HEK293 (cell line): ENCODE data around the gene SNRPF.

Experiments used
- CTCF ChIA-PET: fragments of 350-600 bp; formaldehyde crosslinking; extraction: SDS; loops from one replicate; lab custom pipeline; 2021; ENCODE audit warnings: antibody characterized with exemption; lab: Yijun Ruan, JAX
- POLR2A ChIA-PET: fragments of 300-600 bp; formaldehyde crosslinking; extraction: SDS; loops from one replicate; lab custom pipeline; 2020; ENCODE audit warnings: antibody characterized with exemption, inconsistent platforms; lab: Yijun Ruan, JAX
- H3K27ac ChIP-seq: fragments of 200-500 bp; sonication (Bioruptor generic); 2 replicates; pipeline ENCODE4 v1.5.1; 2014; ENCODE audit warnings: low read depth, low read length, control low read depth, inconsistent platforms; ENCODE audit errors: extremely low read depth
- H3K36me3 ChIP-seq, 2 experiments: fragments of 200-500 bp in 1 of 2; sonication (Bioruptor generic) in 1 of 2; 1 replicate in 1 of 2; 2 replicates in 1 of 2; pipeline ENCODE4 v1.5.1; 2014 to 2017; ENCODE audit warnings: inconsistent platforms in 2 of 2, low read length in 2 of 2; ENCODE audit not compliant: control insufficient read depth in 2 of 2, insufficient read depth in 1 of 2
- H3K4me1 ChIP-seq: fragments of 200-500 bp; sonication (Bioruptor generic); 2 replicates; pipeline ENCODE4 v1.5.1; 2014; ENCODE audit warnings: mild to moderate bottlenecking, low read length, inconsistent platforms; ENCODE audit not compliant: control insufficient read depth, insufficient read depth
- H3K4me3 ChIP-seq: 2 replicates; pipeline ENCODE4 v1.5.1; 2011; ENCODE audit warnings: low read depth, mild to moderate bottlenecking, control low read depth, low read length, moderate library complexity
- H3K9me3 ChIP-seq: fragments of 200-500 bp; sonication (Bioruptor generic); 2 replicates; pipeline ENCODE4 v1.5.1; 2014; ENCODE audit warnings: low read depth, low read length, inconsistent platforms; ENCODE audit not compliant: control insufficient read depth, insufficient read depth
- ATF2 ChIP-seq: fragments of 450-650 bp; formaldehyde crosslinking; IDR thresholded peaks from 2 replicates; pipeline ENCODE4 v1.5.1; 2016; ENCODE audit warnings: missing biosample characterization, missing genetic modification characterization, low read depth
- EGR2 ChIP-seq: fragments of 450-650 bp; formaldehyde crosslinking; IDR thresholded peaks from 2 replicates; pipeline ENCODE4 v1.5.1; 2016; ENCODE audit warnings: low read depth, missing biosample characterization, missing genetic modification characterization
- GLIS1 ChIP-seq: fragments of 450-650 bp; formaldehyde crosslinking; IDR thresholded peaks from 2 replicates; pipeline ENCODE4 v1.5.1; 2016; ENCODE audit warnings: missing biosample characterization, missing genetic modification characterization
- IKZF3 ChIP-seq: fragments of 450-650 bp; IDR thresholded peaks from 2 replicates; pipeline ENCODE4 v1.5.0; 2018; ENCODE audit warnings: missing biosample characterization, mild to moderate bottlenecking, missing genetic modification characterization, moderate library complexity
- REPIN1 ChIP-seq: fragments of 450-650 bp; formaldehyde crosslinking; IDR thresholded peaks from 2 replicates; pipeline ENCODE4 v1.5.1; 2017; ENCODE audit warnings: missing biosample characterization, missing genetic modification characterization, low read depth
- TRIM28 ChIP-seq: IDR thresholded peaks from 2 replicates; pipeline ENCODE4 v1.6.1; 2011; ENCODE audit warnings: low read length, control low read depth, borderline replicate concordance
- ZBTB1 ChIP-seq: fragments of 450-650 bp; formaldehyde crosslinking; IDR thresholded peaks from 2 replicates; pipeline ENCODE4 v1.5.1; 2016; ENCODE audit warnings: missing biosample characterization, missing genetic modification characterization
- ZBTB20 ChIP-seq: fragments of 450-650 bp; formaldehyde crosslinking; IDR thresholded peaks from 2 replicates; pipeline ENCODE4 v1.5.1; 2016; ENCODE audit warnings: missing biosample characterization, missing genetic modification characterization
- ZBTB26 ChIP-seq: fragments of 450-650 bp; formaldehyde crosslinking; optimal IDR thresholded peaks from 2 replicates; pipeline ENCODE3; 2016; ENCODE audit warnings: missing biosample characterization, mild to moderate bottlenecking, missing genetic modification characterization
- ZBTB8A ChIP-seq: fragments of 450-650 bp; formaldehyde crosslinking; IDR thresholded peaks from 2 replicates; pipeline ENCODE4 v1.5.1; 2016; ENCODE audit warnings: missing biosample characterization, missing genetic modification characterization
- ZFP37 ChIP-seq: fragments of 450-650 bp; formaldehyde crosslinking; IDR thresholded peaks from 2 replicates; pipeline ENCODE4 v1.5.1; 2016; ENCODE audit warnings: missing biosample characterization, missing genetic modification characterization
- ZFP41 ChIP-seq: fragments of 450-650 bp; formaldehyde crosslinking; IDR thresholded peaks from 2 replicates; pipeline ENCODE4 v1.5.1; 2016; ENCODE audit warnings: missing biosample characterization, missing genetic modification characterization, borderline replicate concordance
- ZIC2 ChIP-seq: fragments of 450-650 bp; formaldehyde crosslinking; IDR thresholded peaks from 2 replicates; pipeline ENCODE4 v1.5.1; 2016; ENCODE audit warnings: missing biosample characterization, missing genetic modification characterization
- ZNF10 ChIP-seq: fragments of 450-650 bp; formaldehyde crosslinking; IDR thresholded peaks from 2 replicates; pipeline ENCODE4 v1.5.1; 2017; ENCODE audit warnings: missing biosample characterization, missing genetic modification characterization
- ZNF140 ChIP-seq: fragments of 450-650 bp; formaldehyde crosslinking; IDR thresholded peaks from 2 replicates; pipeline ENCODE4 v1.5.1; 2016; ENCODE audit warnings: missing biosample characterization, missing genetic modification characterization
- ZNF184 ChIP-seq: fragments of 450-650 bp; IDR thresholded peaks from 2 replicates; pipeline ENCODE4 v1.5.1; 2018; ENCODE audit warnings: missing biosample characterization, mild to moderate bottlenecking, missing genetic modification characterization
- ZNF214 ChIP-seq: fragments of 450-650 bp; formaldehyde crosslinking; IDR thresholded peaks from 2 replicates; pipeline ENCODE4 v1.5.1; 2017; ENCODE audit warnings: missing biosample characterization, mild to moderate bottlenecking, missing genetic modification characterization, borderline replicate concordance
- ZNF23 ChIP-seq: fragments of 450-650 bp; formaldehyde crosslinking; IDR thresholded peaks from 2 replicates; pipeline ENCODE4 v1.5.1; 2016; ENCODE audit warnings: missing biosample characterization, missing genetic modification characterization, borderline replicate concordance
- ZNF239 ChIP-seq: fragments of 450-650 bp; formaldehyde crosslinking; IDR thresholded peaks from 2 replicates; pipeline ENCODE4 v1.5.1; 2016; ENCODE audit warnings: missing biosample characterization, missing genetic modification characterization
- ZNF274 ChIP-seq, 2 experiments: fragments of 200-500 bp in 1 of 2; fragments of 450-650 bp in 1 of 2; sonication (Bioruptor generic) in 1 of 2; formaldehyde crosslinking in 1 of 2; IDR thresholded peaks; 2 replicates each; pipeline versions ENCODE4 v1.5.1 to v1.6.1; 2014 to 2016; ENCODE audit warnings: borderline replicate concordance in 1 of 2, inconsistent platforms in 1 of 2, low read length in 1 of 2, missing biosample characterization in 1 of 2, missing genetic modification characterization in 1 of 2
- ZNF302 ChIP-seq: fragments of 450-650 bp; formaldehyde crosslinking; IDR thresholded peaks from 2 replicates; pipeline ENCODE4 v1.5.1; 2016; ENCODE audit warnings: missing biosample characterization, missing genetic modification characterization, low read depth
- ZNF311 ChIP-seq: fragments of 450-650 bp; formaldehyde crosslinking; IDR thresholded peaks from 2 replicates; pipeline ENCODE4 v1.5.1; 2017; ENCODE audit warnings: missing biosample characterization, missing genetic modification characterization, borderline replicate concordance
- ZNF366 ChIP-seq: fragments of 450-650 bp; formaldehyde crosslinking; conservative IDR thresholded peaks from 2 replicates; pipeline ENCODE4 v1.5.1; 2016; ENCODE audit warnings: missing biosample characterization, missing genetic modification characterization
- ZNF529 ChIP-seq: fragments of 450-650 bp; formaldehyde crosslinking; IDR thresholded peaks from 2 replicates; pipeline ENCODE4 v1.5.1; 2017; ENCODE audit warnings: missing genetic modification characterization, missing biosample characterization; ENCODE audit not compliant: insufficient replicate concordance
- ZNF530 ChIP-seq: fragments of 450-650 bp; formaldehyde crosslinking; IDR thresholded peaks from 2 replicates; pipeline ENCODE4 v1.5.1; 2016; ENCODE audit warnings: low read depth, missing biosample characterization, missing genetic modification characterization
- ZNF560 ChIP-seq: fragments of 450-650 bp; formaldehyde crosslinking; IDR thresholded peaks from 2 replicates; pipeline ENCODE4 v1.5.1; 2017; ENCODE audit warnings: missing biosample characterization, missing genetic modification characterization, borderline replicate concordance
- ZNF596 ChIP-seq: fragments of 450-650 bp; IDR thresholded peaks from 2 replicates; pipeline ENCODE4 v1.5.0; 2018; ENCODE audit warnings: missing biosample characterization, mild to moderate bottlenecking, missing genetic modification characterization, moderate library complexity
- ZNF624 ChIP-seq: fragments of 450-650 bp; formaldehyde crosslinking; IDR thresholded peaks from 2 replicates; pipeline ENCODE4 v1.5.1; 2017; ENCODE audit warnings: missing biosample characterization, missing genetic modification characterization
- ZNF791 ChIP-seq: fragments of 450-650 bp; formaldehyde crosslinking; IDR thresholded peaks from 2 replicates; pipeline ENCODE4 v1.5.1; 2016; ENCODE audit warnings: missing biosample characterization, missing genetic modification characterization
- ZNF792 ChIP-seq: fragments of 450-650 bp; formaldehyde crosslinking; IDR thresholded peaks from 2 replicates; pipeline ENCODE4 v1.5.1; 2016; ENCODE audit warnings: missing biosample characterization, missing genetic modification characterization
- ZSCAN23 ChIP-seq: fragments of 450-650 bp; formaldehyde crosslinking; IDR thresholded peaks from 2 replicates; pipeline ENCODE4 v1.5.1; 2016; ENCODE audit warnings: missing biosample characterization, missing genetic modification characterization
- ZSCAN30 ChIP-seq: fragments of 450-650 bp; IDR thresholded peaks from 2 replicates; pipeline ENCODE4 v1.5.1; 2018; ENCODE audit warnings: missing biosample characterization, mild to moderate bottlenecking, missing genetic modification characterization, moderate library complexity

SNRPF gene

GRCh38 chr12:95884998-95885397 is 26.2 kb downstream of the SNRPF start (continued):
- no peak for TF ChIP-seq ZBTB8A (tag by site-specific recombination)
- TF ChIP-seq ATF2 (tag by site-specific recombination), result no peak
- no peak for TF ChIP-seq ZNF529 (tag by site-specific recombination)
- TF ChIP-seq ZNF792 (tag by site-specific recombination), result no peak
- no peak for TF ChIP-seq ZBTB26 (tag by site-specific recombination)

- no peak overlapping the region for H3K27ac ChIP-seq
- ChIA-PET CTCF (no interaction called here), POLR2A (no interaction called here)
- no peak overlapping the region for H3K4me3 ChIP-seq
- no peaks in the 10 kb centered on the region for H3K36me3 ChIP-seq
- H3K9me3 ChIP-seq, result no peaks in the 10 kb centered on the region
- H3K4me1 ChIP-seq, result no peaks in the 10 kb centered on the region
- TF ChIP-seq ZNF10 (no peak), GLIS1 (tag by site-specific recombination) (no peak), ZSCAN30 (tag by site-specific recombination) (no peak), ZSCAN23 (no peak), ZNF560 (no peak), EGR2 (no peak), ZNF792 (tag by site-specific recombination) (no peak), ZNF791 (tag by site-specific recombination) (no peak), ZNF311 (tag by site-specific recombination) (no peak), ZBTB1 (tag by site-specific recombination) (no peak), ZBTB8A (tag by site-specific recombination) (no peak), ZBTB20 (tag by site-specific recombination) (no peak), REPIN1 (no peak), ZFP41 (tag by site-specific recombination) (no peak), ZFP37 (no peak)
- TF ChIP-seq, all 188 proteins: peak for 0
Observed at GRCh38 chr12:95887311-95887710, 28.6 kb downstream of the SNRPF start.

GRCh38 chr12:95890958-95891357 is 32.2 kb downstream of the SNRPF start:
- ChIA-PET POLR2A (no interaction called here), CTCF (interaction anchor here (0.7 to 1.0 kb wide), 2 partner anchors 42 to 103 kb away, joined by 3 to 5 read pairs; no protein-coding TSS in a partner anchor)
- Histone ChIP-seq H3K4me1 (no peaks in the 10 kb centered on the region), H3K36me3 (no peaks in the 10 kb centered on the region), H3K9me3 (no peaks in the 10 kb centered on the region), H3K4me3 (no peak overlapping the region), H3K27ac (no peak overlapping the region)
- no peak for TF ChIP-seq ZNF214
- TF ChIP-seq ZNF596 (tag by site-specific recombination), result no peak
- no peak for TF ChIP-seq ZNF366
- TF ChIP-seq ZNF624 (tag by site-specific recombination), result no peak
- no peak for TF ChIP-seq ZIC2
- no peak for TF ChIP-seq ZBTB26 (tag by site-specific recombination)
- no peak for TF ChIP-seq ZNF140 (tag by site-specific recombination)
- TF ChIP-seq TRIM28, result no peak
- no peak for TF ChIP-seq ZNF184 (tag by site-specific recombination)
- no peak for TF ChIP-seq ZNF530 (tag by site-specific recombination)
- TF ChIP-seq ZNF23, result no peak
- TF ChIP-seq ZNF274 (IDR thresholded peaks at IDR 0.05; ENCODE audit: low read length), result no peak
- no peak for TF ChIP-seq ZNF274 (tag by site-specific recombination; IDR thresholded peaks at IDR 0.05; ENCODE audit: borderline replicate concordance)
- no peak for TF ChIP-seq IKZF3 (tag by site-specific recombination)
- no peak for TF ChIP-seq ZNF239 (tag by site-specific recombination)
- TF ChIP-seq ZNF792 (tag by site-specific recombination), result no peak
- no peak for TF ChIP-seq ZNF302
